Stimulated activated CD4-positive, alpha-beta T cell treated with anti-CD3 and anti-CD28 coated beads, Interleukin-4, amount 100 ng/mL, for 48 hours (primary cell): ENCODE measurements around the gene DNAH12.
"Not testable (repeated sequence)": the region's sequence is repeated elsewhere in the genome, so short reads cannot be mapped to it uniquely, and the experiment has no call there.

Experiments used
- DNase-seq, 2 donors: peaks; one replicate each; pipeline ENCODE4 v3.0.0-alpha.2; 2020; ENCODE audit warnings: low read depth in 2 of 2

The DNAH12 gene

DNA sequence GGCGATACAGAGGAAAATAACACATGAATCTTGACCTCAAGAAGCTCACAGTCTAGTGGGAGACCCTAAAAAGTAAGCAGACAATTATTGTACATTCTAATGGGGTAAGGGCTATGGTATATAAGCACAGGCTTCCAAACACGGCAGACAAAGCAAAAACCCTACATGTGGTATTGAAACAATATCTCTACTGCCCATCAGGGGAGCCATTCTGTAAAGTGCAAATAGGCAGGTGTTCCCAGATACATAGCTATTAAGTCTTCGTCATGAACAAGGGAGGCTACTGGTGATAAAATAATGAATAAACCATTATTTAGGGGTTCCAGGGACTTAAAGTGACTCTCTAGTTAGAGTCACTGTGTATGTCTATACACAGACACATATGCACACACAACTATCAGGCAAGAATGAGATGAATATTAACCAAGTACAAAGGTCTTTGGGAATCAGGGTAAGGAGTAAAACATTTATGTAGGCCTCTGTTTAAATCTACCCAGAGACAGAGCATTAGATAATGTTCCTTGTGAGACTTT, 213.0 kb downstream of the DNAH12 start:
- DNase-seq: no peak

DNA sequence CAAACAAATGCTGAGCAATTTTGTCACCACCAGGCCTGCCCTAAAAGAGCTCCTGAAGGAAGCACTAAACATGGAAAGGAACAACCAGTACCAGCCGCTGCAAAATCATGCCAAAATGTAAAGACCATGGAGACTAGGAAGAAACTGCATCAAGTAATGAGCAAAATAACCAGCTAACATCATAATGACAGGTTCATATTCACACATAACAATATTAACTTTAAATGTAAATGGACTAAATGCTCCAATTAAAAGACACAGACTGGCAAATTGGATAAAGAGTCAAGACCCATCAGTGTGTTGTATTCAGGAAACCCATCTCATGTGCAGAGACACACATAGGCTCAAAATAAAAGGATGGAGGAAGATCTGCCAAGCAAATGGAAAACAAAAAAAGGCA, 217.6 kb downstream of the DNAH12 start:
- DNase-seq: not testable (repeated sequence)

DNA sequence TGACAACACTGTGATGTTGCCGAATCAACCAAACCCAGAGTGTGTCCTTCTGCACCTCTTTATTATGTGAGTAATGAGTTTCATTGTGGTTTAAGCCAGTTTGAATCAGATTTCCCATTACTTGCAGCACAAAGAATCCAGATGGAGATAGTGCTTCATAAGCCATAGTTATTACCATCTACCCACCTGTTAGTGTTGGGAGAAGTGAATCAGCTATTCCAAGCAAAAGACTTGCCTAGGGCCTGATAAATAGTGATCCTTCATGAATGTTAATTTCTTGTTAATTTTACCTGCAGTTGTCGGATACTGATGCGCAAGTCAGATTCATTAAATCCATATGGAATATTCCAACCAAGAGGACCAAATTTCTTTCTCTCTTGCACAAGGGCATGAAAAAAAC, 229.9 kb downstream of the DNAH12 start:
- no peak for DNase-seq

DNA sequence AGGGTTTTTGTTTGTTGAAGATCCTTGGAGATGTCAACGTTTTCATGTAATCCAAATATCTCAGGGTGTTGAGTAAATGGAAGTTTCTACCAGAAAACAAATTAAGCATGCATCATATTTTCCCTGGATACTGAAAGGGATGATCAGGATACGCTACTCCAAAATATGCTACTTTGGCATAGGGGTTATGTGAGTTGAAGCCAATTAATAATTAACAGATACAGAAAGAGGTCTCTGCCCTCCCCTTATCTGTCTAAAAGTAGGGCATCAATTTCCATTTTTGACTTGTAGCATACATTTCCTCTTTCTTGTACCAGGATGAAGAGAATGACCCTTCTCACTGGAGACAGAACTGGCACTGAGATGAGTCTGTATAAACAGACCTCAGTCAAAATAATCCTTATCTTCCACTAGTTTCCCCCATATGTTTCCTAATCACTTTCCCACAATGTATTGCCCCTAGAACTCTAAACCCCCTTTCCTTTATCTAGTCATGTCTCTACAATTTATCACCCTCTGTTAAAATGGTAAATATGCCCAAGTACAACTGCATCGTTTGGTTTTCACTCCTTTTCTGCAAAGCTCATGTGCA, 234.3 kb downstream of the DNAH12 start:
- DNase-seq: no peak

DNA sequence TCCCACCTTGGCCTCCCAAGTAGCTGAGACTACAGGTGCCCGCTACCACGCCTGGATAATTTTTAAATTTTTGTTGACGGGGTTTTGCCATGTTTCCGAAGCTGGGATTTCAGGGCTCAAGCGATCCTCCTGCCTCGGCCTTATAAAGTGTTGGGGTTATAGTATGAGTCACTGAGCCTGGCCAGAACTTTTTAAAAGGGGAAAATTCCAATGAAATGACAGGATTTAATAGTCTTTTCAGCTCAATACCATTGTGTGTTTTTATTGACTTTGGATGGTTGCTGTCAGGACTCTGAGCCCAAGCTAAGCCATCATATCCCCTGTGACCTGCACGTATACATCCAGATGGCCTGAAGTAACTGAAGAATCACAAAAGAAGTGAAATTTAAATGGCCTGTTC, 240.6 kb downstream of the DNAH12 start:
- not testable (repeated sequence) for DNase-seq

DNA sequence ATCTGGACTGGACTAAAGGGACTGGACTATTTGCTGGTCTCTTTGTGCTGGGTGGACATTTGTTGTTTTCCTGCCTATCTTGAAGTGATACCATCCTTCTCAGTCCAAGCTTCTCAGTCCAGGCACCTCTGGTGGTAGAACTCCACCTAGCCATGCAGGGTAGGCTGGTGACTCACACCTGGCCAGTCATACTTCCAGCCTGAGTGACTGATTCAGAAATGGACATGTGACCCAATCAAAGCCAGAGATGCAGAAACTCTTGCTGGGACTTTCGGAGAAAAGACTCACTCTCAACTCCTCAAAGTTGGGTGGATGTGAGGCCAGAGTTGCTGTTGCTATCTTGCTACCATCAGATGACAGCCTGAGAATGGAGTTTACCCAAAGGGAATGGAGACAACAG, 246.1 kb downstream of the DNAH12 start:
- DNase-seq: no peak

DNA sequence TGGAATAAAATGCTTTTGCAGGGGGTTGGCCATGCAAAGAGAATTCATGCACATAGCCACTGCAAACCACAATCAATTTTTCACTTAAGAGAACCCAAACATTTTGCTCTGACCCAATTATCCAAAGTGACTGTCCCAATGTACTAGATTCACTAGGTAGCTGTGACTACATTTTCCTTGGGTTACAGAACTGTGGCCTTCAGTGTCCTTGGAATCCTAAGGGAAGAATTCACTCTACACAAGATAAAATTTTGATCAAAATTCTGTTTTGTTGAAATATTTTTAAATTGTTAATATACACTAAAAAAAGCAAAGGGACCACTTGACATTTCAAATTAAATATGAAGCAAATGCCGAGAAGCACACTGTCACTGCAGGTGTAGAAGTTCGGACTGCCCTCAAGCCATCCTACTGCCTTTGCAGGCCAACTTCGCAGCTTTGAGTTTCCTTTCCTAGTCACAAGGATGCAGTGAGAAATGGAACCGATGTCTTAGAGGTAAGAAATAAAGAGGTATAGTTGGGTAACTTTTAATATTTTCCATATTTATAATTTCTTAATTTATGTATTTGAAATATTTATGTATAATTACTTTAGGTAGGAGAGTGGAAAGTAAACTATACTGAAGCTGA, 251.1 kb downstream of the DNAH12 start:
- no peak for DNase-seq

DNA sequence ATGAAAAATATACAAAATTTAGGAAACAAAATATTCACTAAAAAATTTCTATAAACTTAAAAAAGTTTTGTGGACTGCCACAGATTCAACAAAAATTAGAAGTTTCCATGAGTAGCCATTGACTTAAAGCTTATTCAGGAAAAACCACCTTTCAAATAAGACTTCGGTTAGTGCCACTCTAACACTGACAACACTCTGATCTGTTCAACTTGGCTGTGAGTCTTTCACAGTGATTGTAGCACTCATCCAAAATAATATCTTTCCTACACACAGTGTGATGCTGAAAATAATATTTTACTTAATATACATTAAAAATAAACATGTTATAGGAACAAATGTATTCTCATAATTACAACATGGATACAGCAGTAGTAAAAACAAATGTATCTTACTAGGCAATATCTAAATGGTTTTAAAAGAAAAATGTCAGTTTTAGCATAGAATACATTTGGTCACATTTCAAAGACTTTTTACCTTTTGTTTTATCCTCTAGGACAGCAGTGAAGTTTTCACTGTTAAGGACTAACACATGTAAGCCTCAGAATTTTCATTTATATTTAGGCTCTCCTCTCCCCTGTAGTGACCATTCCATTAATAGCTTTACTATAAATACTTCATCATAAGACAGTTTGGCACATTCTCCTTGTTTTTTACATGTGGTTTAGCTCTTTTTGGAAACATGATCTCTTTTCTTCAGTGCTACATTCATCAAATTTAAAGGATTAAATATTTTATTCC, 251.8 kb downstream of the DNAH12 start, which contains the start of gene ASB14:
ASB14 (minus strand) TSS at position 527 of the 738 bp plus-strand sequence. CDS start 652 bp downstream, outside the sequence.
- no peak for DNase-seq

DNA sequence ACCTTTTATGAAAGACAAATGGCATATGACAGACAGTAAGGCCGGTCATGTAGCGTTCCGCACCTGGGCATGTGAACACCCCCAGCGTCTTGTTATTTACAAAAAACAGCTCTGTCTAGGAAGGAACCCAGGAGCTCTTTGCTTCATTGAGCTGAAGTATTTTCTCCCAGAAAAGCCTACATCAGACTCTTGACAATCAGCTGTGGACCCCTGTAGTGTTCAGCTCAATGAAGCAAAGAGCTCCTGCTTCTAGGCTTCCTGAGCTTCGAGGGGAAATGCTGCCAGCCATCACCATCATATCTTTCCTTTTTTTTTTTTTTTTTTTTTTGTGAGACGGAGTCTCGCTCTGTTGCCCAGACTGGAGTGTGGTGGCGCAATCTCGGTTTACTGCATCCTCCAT, 255.7 kb downstream of the DNAH12 start:
- DNase-seq: no peak

DNA sequence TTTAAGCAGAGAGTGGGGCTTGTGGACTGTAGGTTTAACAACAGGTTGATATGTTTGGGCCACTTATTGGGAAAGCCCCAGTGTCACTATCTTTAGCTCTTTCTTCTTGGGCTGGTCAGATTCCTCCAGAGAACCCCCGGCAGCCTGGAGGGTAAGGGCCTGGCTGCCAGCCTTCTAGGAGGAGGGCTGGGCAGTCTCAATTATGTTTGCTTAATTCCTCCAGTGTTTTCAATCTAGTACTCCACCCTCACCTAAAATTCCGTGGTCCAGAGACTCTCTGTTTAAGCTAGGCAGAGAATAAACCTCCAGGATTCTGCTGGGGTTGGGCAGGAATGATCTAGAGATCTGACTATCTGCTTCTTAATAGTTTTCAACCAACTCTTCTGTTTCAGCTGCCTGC, 256.9 kb downstream of the DNAH12 start:
- no peak for DNase-seq

DNA sequence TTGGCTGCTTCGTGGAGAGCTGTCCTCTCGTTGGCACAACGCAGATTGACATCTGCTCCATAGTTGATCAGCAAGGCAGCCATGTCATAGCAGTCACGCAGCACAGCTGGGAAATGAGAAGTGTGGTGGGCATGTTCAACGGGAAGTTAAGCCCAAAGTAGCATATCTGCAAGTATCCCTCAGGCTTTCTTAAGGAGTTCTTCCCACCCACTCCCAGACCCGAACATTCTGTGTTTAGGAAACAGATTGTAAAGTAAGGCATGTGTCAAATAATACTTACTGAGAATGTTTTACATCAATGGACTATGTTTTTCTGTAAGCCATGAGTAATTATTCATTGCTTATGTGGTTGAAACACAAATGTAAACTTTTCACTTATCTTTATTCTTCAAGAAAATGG, 260.8 kb downstream of the DNAH12 start:
- DNase-seq: no peak

DNA sequence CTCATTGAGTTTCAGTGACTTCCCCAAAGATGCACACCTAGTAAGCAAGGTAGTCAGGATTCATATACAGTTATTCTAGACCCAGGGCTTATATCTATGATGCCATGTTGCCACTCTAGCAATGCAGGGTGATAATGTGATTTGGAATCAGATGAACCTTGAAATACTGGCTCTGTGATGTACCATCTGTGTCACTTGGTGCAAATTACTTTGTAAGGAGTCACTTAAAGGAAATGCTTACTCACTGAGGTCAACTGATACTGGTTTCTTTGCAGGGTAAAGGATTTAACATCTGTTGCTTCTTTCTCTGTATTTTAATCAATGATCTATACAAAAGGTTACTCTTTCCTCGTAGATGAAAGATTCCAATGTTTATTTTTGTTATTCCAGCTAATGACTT, 262.4 kb downstream of the DNAH12 start:
- no peak for DNase-seq

DNA sequence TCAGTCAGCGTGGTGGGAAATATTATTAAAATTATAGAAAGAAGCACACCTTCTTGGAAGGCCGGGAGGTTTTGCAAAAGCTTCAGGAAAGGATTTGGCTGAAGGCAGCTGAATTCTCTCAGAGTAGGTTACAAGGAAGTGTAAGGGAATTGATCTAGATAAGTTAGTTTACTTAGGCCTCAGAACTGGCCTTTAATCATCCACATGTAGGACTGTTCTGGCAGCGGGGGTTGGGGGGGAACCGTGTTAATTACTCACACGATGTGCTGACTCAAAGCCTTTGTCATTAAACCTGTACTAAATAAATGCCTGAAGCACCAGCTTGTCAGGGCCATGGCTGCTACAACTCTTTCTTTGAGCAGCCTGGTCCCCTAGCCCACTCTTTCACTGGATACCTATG, 264.5 kb downstream of the DNAH12 start:
- DNase-seq: no peak

DNA sequence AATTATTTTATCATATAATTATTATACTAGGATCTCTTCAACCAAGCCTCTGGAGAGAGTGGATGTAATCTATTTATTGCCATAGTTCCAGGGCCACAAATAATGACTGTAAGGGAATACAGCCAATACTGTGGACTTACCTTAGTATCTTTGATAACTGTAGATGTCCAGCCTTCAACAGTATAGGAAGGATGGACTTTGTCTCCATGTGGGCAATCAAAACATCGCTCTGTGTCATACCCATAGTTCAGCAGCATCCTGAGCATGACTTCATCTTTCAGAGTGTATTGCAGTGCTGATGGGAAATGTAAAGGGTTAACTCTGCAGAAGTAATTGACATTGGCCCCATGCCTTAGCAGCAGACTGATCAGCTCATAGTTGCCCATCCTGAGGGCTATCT, 265.9 kb downstream of the DNAH12 start:
- no peak for DNase-seq

DNA sequence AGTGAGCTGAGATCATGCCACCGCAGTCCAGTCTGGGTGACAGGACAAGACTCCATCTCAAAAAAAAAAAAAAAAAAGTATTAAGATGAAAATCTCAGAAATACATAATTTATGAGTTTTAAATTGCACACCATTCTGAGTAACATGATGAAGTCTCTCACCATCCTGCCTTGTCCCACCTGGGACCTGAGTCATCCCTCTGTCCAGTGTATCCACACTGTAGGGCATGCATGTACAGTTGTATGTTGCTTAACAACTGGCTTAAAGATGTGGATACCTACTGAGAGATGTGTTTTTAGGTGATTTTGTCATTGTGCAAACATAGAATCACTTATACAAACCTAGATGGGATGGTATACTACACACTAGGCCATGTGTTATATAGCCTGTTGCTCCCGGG, 268.8 kb downstream of the DNAH12 start:
- no peak for DNase-seq

DNA sequence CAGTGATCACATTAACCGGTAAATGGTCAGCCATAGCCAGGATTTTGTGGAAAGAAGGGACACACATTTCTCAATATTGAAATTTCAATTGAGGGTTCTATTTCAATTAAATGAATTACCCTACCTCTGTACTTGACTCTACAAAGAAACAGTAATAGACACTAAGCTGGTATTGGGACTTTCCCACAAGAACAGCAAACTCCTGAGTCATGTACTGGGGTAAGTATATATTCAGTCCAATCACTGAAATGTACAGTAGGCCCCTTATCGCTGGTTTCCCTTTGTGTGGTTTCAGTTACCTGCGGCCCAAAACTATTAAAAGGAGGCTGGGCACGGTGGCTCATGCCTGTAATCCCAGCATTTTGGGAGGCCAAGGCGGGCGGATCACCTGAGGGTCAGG, 269.3 kb downstream of the DNAH12 start:
- no peak for DNase-seq

DNA sequence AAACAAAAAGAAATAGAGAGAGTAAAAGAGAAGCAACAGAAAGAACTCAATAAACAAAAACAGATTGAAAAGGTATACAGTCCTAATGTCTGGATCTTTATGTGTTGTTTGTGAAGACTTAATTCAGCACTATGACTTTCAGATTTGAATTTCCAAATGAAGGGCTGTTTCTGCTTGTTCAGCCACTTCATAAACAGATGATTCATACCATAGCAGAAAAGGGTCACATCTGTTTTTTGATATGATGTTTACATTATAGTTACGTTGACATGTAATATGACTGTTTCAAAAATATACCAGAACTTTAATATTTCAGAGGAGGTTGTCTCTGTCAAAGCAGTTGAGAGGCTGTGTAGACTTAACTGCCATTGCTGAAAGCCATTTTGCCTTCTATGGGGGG, 275.7 kb downstream of the DNAH12 start:
- no peak for DNase-seq

DNA sequence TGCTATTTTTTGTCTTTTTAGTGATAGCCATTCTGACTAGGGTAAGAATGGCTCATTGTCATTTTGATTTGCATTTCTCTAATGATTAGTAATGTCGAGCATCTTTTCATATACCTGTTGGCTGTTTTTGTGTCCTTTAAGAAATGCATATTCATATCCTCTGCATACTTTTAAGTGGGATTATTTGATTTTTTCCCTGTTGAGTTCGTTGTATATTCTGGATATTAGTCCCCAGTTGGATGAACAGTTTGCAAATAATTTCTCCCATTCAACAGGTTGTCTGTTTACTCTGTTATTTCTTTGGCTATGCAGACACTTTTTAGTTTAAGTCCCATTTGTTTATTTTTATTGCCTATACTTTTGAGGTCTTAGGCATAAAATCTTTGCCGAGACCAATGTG, 282.2 kb downstream of the DNAH12 start:
- DNase-seq: no peak

DNA sequence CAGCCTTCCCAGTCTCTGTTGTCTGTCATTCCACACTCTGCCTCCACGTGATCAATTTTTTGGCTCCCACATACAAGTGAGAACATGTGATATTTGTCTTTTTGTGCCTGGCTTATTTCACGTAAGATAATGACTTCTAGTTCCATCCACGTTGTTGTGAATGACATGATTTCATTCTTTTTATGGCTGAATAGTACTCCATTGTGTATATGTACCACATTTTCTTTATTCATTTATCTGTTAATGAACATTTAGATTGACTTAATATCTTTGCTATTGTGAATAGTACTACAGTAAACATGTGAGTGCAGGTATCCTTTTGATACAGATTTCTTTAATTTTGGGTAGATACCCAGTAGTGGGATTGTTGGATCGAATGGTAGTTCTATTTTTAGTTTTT, 283.0 kb downstream of the DNAH12 start:
- DNase-seq: no peak

DNA sequence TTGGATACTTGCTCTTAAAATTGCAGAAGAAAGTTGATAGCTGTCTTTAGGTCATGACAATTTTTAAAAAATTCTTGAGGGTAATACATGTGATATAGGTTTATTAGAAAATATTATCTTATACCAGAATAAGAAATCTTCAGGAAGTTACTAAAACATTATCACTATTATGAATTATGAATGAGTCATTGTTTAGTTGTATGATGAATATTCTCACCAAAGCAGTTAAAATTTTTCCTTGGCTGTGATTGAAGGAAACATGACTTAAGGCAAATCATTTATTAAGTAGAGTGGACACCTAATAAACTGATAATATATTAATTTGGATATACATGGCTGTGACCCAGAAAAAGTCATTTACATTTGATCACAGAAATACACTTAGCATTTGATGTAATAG, 286.5 kb downstream of the DNAH12 start:
- no peak for DNase-seq

DNA sequence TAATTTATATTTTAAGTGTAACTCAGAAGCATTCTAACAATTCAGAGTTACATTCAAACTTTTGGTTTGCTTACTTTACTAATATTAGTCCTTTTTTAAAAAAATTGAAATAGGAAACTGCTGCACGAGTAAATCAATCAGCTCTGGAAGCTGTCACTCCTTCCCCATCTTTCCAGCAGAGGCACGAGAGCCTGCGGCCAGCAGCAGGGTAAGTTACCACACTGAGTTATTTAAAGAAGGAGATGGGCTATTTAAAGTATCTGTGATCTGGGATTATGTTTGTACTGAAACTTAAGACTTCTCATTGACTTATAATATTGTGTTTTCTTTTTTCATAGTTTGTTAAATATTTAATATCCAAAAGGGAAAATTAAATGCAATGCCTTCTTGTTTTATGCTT, 287.3 kb downstream of the DNAH12 start:
- no peak for DNase-seq

DNA sequence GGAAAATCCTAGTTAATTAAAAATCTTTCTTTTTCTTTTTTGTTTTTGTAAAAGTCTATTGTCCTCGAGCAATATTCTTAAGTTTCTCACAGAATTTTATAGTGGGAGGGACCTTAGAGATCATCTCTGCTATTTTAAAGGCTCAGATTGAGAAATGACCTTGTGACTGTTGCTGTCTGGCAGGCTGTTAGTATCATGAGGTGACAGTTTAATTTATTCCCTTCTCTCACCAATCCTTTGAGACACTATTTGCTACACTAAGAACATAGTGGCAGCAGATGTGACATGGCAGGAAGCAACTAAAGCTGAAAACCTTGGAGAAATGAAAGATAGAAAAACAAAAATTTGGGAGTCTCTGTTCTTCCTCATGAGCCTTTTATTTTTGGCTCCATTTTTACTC, 291.7 kb downstream of the DNAH12 start:
- DNase-seq: no peak

DNA sequence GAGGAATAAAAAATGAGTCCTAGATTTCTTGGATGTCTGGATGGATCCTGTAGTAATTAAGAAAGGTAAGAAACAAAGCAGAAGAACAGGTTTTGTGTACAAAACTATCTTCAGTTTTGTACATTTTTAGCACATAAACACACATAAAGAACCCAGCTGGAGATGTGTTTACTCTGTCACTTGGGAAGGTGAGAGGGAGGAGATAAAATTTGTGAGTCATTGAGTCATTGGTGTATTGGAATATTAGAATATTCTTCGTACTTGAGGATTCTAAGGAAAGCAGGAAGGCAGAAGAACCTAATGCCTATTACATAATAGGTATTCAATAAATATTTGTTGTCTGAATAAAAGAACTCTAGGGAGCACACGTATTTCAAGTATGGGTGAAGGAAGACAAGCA, 299.2 kb downstream of the DNAH12 start:
- DNase-seq: no peak
